SKM-1 (cell line): ENCODE data around the gene SVEP1.
"Not testable (repeated sequence)": the region's sequence is repeated elsewhere in the genome, so short reads cannot be mapped to it uniquely, and the experiment has no call there.

Experiments
- DNase-seq: peaks from one replicate; lab custom pipeline; 2025; ENCODE audit not compliant: unreplicated experiment; lab: John Stamatoyannopoulos, UW

The SVEP1 gene

GRCh38 chr9:110579034-110579861 is at the start of gene SVEP1:
SVEP1 (minus strand) TSS chr9:110579741; CDS start chr9:110579543, 198 bp downstream.
- no peak for DNase-seq

- DNase-seq: no peak
These were observed 46.7 kb upstream of the SVEP1 start for GRCh38 chr9:110626101-110626829.

GRCh38 chr9:110623462-110624025 is 44.0 kb upstream of the SVEP1 start:
- no peak for DNase-seq

- DNase-seq: no peak
These were observed 42.8 kb upstream of the SVEP1 start for GRCh38 chr9:110622368-110622767.

- DNase-seq: no peak
These were observed 41.2 kb upstream of the SVEP1 start for GRCh38 chr9:110620726-110621125.

GRCh38 chr9:110619831-110620230 is 40.3 kb upstream of the SVEP1 start:
- no peak for DNase-seq

GRCh38 chr9:110615498-110615897 is 36.0 kb upstream of the SVEP1 start:
- no peak for DNase-seq

- DNase-seq: not testable (repeated sequence)
These were observed 35.0 kb upstream of the SVEP1 start for GRCh38 chr9:110614576-110614975.

GRCh38 chr9:110606179-110606790 is 26.7 kb upstream of the SVEP1 start:
- DNase-seq: no peak

GRCh38 chr9:110605565-110605964 is 26.0 kb upstream of the SVEP1 start:
- DNase-seq: no peak

- peak; percentile 18 for DNase-seq
These were observed 24.6 kb upstream of the SVEP1 start for GRCh38 chr9:110604171-110604601.

- no peak for DNase-seq
These were observed 22.7 kb upstream of the SVEP1 start for GRCh38 chr9:110602281-110602680.

- no peak for DNase-seq
These were observed 21.6 kb upstream of the SVEP1 start for GRCh38 chr9:110601098-110601497.

GRCh38 chr9:110599468-110599867 is 19.9 kb upstream of the SVEP1 start:
- no peak for DNase-seq

GRCh38 chr9:110592044-110592830 is 12.7 kb upstream of the SVEP1 start:
- DNase-seq: no peak

- no peak for DNase-seq
These were observed 12.0 kb upstream of the SVEP1 start for GRCh38 chr9:110591526-110591925.

GRCh38 chr9:110590816-110591215 is 11.3 kb upstream of the SVEP1 start:
- no peak for DNase-seq

GRCh38 chr9:110588296-110588695 is 8.8 kb upstream of the SVEP1 start:
- DNase-seq: no peak

- no peak for DNase-seq
These were observed 3.7 kb upstream of the SVEP1 start for GRCh38 chr9:110583237-110583636.

GRCh38 chr9:110582156-110582555 is 2.6 kb upstream of the SVEP1 start:
- no peak for DNase-seq

- DNase-seq: no peak
These were observed 1.3 kb upstream of the SVEP1 start for GRCh38 chr9:110580850-110581249.
